ENCODE data around the gene ATRNL1. TPM values are rescaled to one million over a fixed set of nuclear protein-coding genes. Genes with fewer than 3 reads are reported as not detected.

ATRNL1 gene
- total RNA-seq, 4 donors from 2014 or later, result 137 to 431 (median 202) TPM

GRCh38 chr10:115606086-115606485 is 512.9 kb downstream of the ATRNL1 start:
- intact Hi-C loops (cut with DNase I; ENCODE audit: low total_unique reads), result no loop called here

GRCh38 chr10:115606741-115607140 is 513.6 kb downstream of the ATRNL1 start:
- Histone ChIP-seq H3K27me3 (no peaks in the 10 kb centered on the region), H3K9me3 (no peaks in the 10 kb centered on the region), H3K4me1 (no peaks in the 10 kb centered on the region), H3K4me3 (no peak overlapping the region), H3K36me3 (no peaks in the 10 kb centered on the region), H3K27ac (no peak overlapping the region)
- DNase-seq, result no peak
- no peak for TF ChIP-seq POLR2A (IDR thresholded peaks at IDR 0.05)
- TF ChIP-seq, protein P1, sequence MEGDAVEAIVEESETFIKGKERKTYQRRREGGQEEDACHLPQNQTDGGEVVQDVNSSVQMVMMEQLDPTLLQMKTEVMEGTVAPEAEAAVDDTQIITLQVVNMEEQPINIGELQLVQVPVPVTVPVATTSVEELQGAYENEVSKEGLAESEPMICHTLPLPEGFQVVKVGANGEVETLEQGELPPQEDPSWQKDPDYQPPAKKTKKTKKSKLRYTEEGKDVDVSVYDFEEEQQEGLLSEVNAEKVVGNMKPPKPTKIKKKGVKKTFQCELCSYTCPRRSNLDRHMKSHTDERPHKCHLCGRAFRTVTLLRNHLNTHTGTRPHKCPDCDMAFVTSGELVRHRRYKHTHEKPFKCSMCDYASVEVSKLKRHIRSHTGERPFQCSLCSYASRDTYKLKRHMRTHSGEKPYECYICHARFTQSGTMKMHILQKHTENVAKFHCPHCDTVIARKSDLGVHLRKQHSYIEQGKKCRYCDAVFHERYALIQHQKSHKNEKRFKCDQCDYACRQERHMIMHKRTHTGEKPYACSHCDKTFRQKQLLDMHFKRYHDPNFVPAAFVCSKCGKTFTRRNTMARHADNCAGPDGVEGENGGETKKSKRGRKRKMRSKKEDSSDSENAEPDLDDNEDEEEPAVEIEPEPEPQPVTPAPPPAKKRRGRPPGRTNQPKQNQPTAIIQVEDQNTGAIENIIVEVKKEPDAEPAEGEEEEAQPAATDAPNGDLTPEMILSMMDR (IDR thresholded peaks at IDR 0.05), result no peak
- intact Hi-C loops (cut with DNase I; ENCODE audit: low total_unique reads), result no loop called here

More at GRCh38 chr10:115606086-115606485, 512.9 kb downstream of the ATRNL1 start:
- Histone ChIP-seq H3K27ac (no peak overlapping the region), H3K4me1 (no peaks in the 10 kb centered on the region), H3K4me3 (no peak overlapping the region), H3K9me3 (no peaks in the 10 kb centered on the region), H3K36me3 (no peaks in the 10 kb centered on the region), H3K27me3 (no peaks in the 10 kb centered on the region)
- no peak for DNase-seq
- TF ChIP-seq POLR2A (IDR thresholded peaks at IDR 0.05), result no peak

- DNase-seq, result no peak
- Histone ChIP-seq H3K4me3 (no peak overlapping the region), H3K36me3 (no peaks in the 10 kb centered on the region), H3K27ac (no peak overlapping the region), H3K4me1 (no peaks in the 10 kb centered on the region), H3K27me3 (no peaks in the 10 kb centered on the region), H3K9me3 (no peaks in the 10 kb centered on the region)
- no peak for TF ChIP-seq POLR2A (IDR thresholded peaks at IDR 0.05)
- TF ChIP-seq, protein P1 (IDR thresholded peaks at IDR 0.05), result no peak
- intact Hi-C loops (cut with DNase I; ENCODE audit: low total_unique reads), result no loop called here
These were observed 531.3 kb downstream of the ATRNL1 start for GRCh38 chr10:115624448-115624847.

GRCh38 chr10:115628616-115629015 is 535.5 kb downstream of the ATRNL1 start:
- no peaks in the 10 kb centered on the region for H3K9me3 ChIP-seq
- H3K36me3 ChIP-seq, result no peaks in the 10 kb centered on the region
- no peak for DNase-seq
- TF ChIP-seq, protein P1 (IDR thresholded peaks at IDR 0.05), result no peak
- TF ChIP-seq POLR2A (IDR thresholded peaks at IDR 0.05), result no peak
- no peak overlapping the region for H3K4me3 ChIP-seq
- no peaks in the 10 kb centered on the region for H3K4me1 ChIP-seq
- no peaks in the 10 kb centered on the region for H3K27me3 ChIP-seq
- H3K27ac ChIP-seq, result no peak overlapping the region
- intact Hi-C loops (cut with DNase I; ENCODE audit: low total_unique reads), result no loop called here

- Histone ChIP-seq H3K27me3 (no peaks in the 10 kb centered on the region), H3K27ac (no peak overlapping the region), H3K36me3 (no peaks in the 10 kb centered on the region), H3K4me1 (no peaks in the 10 kb centered on the region), H3K9me3 (no peaks in the 10 kb centered on the region), H3K4me3 (no peak overlapping the region)
- intact Hi-C loops (cut with DNase I; ENCODE audit: low total_unique reads), result no loop called here
- TF ChIP-seq, protein P1 (IDR thresholded peaks at IDR 0.05), result no peak
- TF ChIP-seq POLR2A (IDR thresholded peaks at IDR 0.05), result no peak
- no peak for DNase-seq
These were observed 545.1 kb downstream of the ATRNL1 start for GRCh38 chr10:115638246-115638645.

DNA sequence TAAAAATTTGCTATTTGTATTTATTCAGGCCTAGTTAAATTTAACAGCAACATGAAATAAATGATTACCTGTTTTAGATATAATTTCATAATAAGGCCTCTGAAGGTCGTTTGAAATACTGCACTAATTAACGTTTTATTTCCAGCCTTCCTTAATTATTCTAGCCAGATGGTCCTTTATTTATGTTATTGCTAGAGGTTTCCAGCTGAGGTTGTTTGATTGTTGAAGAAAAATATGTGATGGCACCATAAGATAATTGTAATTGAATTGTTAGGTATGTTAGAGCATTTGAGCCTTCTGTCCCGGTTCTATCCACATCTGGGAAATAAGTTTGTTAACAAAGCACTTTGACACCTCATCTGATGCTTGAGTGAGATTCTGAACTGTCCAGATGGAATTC is 556.1 kb downstream of the ATRNL1 start:
- no peak for TF ChIP-seq POLR2A (IDR thresholded peaks at IDR 0.05)
- TF ChIP-seq, protein P1 (IDR thresholded peaks at IDR 0.05), result no peak
- H3K4me3 ChIP-seq, result no peak overlapping the region
- no peaks in the 10 kb centered on the region for H3K27me3 ChIP-seq
- H3K36me3 ChIP-seq, result peaks cover 0 to 3% of the 10 kb centered on the region in 2 donors
- H3K9me3 ChIP-seq, result no peaks in the 10 kb centered on the region
- no peak for DNase-seq
- H3K27ac ChIP-seq, result no peak overlapping the region
- intact Hi-C loops (cut with DNase I; ENCODE audit: low total_unique reads), result no loop called here
- no peaks in the 10 kb centered on the region for H3K4me1 ChIP-seq
